AG09309 (cell line): ENCODE data around the gene UBALD2.
"Not testable (repeated sequence)": the region's sequence is repeated elsewhere in the genome, so short reads cannot be mapped to it uniquely, and the experiment has no call there.

Source experiments
- DNase-seq: peaks from one replicate; pipeline ENCODE4 v3.0.0-alpha.2; 2010; ENCODE audit warnings: low read depth
- H3K4me3 ChIP-seq: 2 replicates; pipeline ENCODE4 v1.5.1; 2011; ENCODE audit warnings: mild to moderate bottlenecking, low read depth, low read length, moderate library complexity; ENCODE audit not compliant: control insufficient read depth
- TF ChIP-seq, protein P1 (sequence below): IDR thresholded peaks from 2 replicates; pipeline ENCODE4 v1.5.1; 2011; ENCODE audit warnings: mild to moderate bottlenecking, low read depth, low read length, inconsistent platforms; ENCODE audit not compliant: insufficient read depth, control insufficient read depth; ENCODE audit errors: missing control alignments

UBALD2 gene

DNA sequence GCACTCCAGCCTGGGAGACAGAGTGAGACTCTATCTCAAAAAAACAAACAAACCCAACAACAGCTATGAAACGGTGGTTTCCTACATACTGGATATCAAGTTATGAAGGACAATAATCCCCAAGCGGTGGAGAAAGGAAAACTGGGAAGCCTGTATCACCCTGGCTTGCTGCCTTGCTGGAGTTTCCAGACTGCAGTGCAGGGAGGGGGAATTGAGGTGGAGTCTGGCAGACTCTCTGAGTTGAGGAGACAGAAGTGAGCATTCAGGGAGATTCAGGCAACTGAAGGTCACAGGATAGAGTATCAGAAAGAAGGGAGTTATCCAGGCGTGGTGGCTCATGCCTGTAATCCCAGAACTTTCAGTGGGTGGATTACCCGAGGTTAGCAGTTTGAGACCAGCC is 31.0 kb downstream of the UBALD2 start:
- H3K4me3 ChIP-seq = no peak overlapping the region
- TF ChIP-seq, protein P1, sequence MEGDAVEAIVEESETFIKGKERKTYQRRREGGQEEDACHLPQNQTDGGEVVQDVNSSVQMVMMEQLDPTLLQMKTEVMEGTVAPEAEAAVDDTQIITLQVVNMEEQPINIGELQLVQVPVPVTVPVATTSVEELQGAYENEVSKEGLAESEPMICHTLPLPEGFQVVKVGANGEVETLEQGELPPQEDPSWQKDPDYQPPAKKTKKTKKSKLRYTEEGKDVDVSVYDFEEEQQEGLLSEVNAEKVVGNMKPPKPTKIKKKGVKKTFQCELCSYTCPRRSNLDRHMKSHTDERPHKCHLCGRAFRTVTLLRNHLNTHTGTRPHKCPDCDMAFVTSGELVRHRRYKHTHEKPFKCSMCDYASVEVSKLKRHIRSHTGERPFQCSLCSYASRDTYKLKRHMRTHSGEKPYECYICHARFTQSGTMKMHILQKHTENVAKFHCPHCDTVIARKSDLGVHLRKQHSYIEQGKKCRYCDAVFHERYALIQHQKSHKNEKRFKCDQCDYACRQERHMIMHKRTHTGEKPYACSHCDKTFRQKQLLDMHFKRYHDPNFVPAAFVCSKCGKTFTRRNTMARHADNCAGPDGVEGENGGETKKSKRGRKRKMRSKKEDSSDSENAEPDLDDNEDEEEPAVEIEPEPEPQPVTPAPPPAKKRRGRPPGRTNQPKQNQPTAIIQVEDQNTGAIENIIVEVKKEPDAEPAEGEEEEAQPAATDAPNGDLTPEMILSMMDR = no peak
- no peak for DNase-seq

DNA sequence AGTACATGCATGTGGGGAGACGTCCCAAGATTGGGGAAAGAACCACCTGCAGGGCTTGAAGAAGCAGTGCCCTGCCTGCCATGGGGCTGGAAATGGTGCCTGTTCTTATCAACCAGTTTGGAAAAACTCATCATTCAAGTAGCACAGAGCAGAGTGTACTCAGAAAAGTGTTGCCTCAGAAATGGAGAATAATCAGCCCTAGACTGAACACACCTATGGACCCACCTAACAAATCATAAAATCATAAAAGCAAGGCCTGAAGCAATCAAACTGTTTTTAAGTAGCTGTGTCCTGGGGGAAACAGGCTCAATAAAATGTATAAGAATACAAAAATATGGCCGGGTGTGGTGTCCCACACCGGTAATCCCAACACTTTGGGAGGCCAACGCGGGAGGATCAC is 31.7 kb downstream of the UBALD2 start:
- no peak overlapping the region for H3K4me3 ChIP-seq
- TF ChIP-seq, protein P1 = no peak
- no peak for DNase-seq

DNA sequence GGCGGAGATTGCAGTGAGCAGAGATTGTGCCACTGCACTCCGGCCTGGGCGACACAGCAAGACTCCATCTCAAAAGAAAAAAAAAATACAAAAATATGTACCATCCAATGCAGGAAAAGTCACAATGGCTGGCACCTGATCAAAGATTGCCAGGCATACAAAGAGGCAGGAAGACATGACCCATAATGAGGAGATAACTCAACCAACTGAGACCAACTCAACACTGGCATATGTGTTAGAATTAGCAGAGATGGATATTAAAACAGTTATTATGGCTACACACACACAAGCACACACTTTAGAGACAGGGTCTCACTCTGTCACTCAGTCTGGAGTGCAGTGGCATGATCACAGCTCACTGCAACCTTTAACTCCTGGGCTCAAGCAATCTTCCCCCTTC is 32.3 kb downstream of the UBALD2 start:
- no peak for DNase-seq
- H3K4me3 ChIP-seq = no peak overlapping the region
- TF ChIP-seq, protein P1 = no peak

DNA sequence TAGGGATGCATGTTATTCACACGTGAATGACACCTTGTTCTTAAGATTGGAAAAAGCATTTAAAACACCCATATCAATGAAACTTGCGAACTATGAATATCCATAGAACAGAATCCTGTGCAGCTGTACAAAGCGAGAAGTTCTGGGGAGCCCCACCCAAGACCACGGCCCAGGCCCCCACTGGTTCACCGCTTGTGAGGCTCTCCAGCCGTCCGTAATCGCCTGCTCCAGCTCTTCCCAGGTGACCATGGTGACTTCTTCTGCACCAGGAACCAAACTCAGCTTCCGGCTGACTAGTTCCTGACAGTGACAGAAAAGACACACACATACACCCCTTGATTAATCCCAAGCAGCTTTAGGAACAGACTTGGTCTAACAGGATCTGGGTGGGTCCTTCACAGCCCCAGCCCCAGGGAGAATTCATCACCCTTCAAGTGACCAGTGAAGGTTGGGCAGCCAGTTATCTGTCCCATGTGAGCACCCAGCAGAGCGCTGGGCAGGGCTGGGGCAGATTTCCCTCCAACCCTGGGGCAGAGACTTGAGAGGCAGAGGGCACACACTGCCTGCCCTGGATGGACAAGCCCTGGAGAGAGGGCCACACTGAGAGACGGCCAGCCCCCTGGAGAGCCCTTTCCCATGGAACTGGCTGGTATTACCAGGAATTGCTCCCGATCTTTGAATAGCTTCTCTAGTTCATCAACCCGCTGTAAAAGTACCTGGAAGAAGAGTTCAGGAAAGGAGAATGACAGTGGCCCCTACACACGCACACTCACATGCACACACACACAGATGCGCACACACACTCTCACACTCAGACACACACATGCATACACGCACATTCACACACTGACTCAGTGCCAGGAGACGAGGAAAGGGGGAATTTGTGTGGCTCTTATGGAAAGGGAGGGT is 39.3 kb downstream of the UBALD2 start:
- TF ChIP-seq, protein P1 = no peak
- DNase-seq = no peak

DNA sequence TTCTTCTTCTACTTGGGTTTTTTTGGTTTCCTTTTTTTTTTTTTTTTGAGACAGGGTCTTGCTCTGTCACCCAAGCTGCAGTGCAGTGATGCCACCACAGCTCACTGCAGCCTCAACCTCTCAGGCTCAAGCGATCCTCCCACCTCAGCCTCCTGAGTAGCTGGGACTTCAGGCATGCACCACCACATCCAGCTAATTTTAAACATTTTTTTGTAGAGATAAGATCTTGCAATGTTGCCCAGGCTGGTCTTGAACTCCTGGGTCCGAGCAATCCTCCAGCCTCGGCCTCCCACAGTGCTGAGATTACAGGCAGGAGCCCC is 39.9 kb downstream of the UBALD2 start:
- DNase-seq, H3K4me3 ChIP-seq: not testable (repeated sequence)

More for the DNA sequence above, 39.3 kb downstream of the UBALD2 start:
- no peak overlapping the region for H3K4me3 ChIP-seq

DNA sequence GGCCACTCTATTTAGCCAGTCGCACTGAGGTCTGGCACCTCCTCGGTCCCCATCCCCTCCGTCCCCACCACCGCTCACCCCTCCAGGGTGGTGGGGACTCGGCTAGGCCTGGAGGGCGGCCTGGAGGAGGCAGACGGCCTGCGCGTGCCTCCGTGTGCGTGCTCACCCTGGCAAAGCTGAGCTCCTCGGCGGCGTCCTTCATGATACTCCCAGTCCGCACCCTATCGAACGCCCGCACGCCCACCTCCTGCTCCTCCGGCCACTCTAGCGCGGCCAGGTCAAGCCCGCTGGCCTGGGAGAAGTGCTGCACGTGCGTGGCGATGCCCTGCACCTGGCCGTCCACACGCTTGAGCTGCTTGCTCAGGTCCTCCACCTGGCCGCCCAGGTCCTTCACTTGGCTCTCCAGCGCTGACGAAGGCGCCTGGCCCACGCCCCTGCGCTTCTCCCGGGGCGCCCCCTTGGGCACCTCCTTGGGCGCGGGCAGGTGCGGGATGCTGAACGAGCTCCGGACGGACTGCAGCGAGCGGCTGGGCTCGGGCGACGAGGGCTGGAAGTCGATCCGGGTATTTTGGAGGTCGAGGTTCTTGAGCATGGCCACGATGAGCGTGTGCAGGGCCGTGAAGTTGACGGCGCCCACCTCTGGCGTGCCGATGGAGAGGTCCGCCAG is 42.3 kb downstream of the UBALD2 start:
- no peak overlapping the region for H3K4me3 ChIP-seq
- TF ChIP-seq, protein P1 = no peak
- no peak for DNase-seq

DNA sequence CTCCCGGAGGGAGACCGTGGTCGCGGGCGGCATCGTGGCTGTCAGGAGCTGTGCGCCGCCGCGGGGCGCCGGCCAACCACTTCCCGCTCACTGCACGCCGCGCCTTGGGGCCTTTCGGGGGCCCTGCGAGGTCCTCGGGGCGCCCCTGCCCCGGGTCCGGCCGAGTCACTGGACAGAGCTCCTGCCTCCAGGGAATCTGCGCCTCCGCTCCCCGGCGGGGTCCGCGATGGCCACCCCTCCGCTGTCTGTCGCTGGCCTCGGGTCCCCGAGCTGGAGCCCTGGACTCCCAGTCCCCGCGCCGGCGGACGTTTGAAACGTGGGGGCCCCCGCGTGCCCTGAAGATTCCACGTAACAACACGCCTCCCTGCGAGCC is 42.8 kb downstream of the UBALD2 start, which contains the start of gene QRICH2:
Gene QRICH2, minus strand, starts transcription at position 311 of the 373 bp plus-strand sequence. Its CDS starts 278 bp downstream, at position 33.
- no peak within 1 kb of the TSS for H3K4me3 ChIP-seq
- no peak for DNase-seq
- TF ChIP-seq, protein P1 = no peak
